A673 (cell line): ENCODE measurements around the gene SETX.

ENCODE experiments used
- CTCF ChIP-seq: fragments of 300-800, 200-600 bp; sonication (generic); conservative IDR thresholded peaks from 2 replicates; pipeline ENCODE4 v1.5.1; 2017; ENCODE audit warnings: low read depth, mild to moderate bottlenecking, antibody characterized with exemption, low read length, moderate library complexity, mixed read lengths
- EZH2 ChIP-seq: fragments of 200-600 bp; sonication (generic); IDR thresholded peaks from 2 replicates; pipeline ENCODE4 v1.6.1; 2017; ENCODE audit warnings: borderline replicate concordance, low read depth, mild to moderate bottlenecking, mixed read lengths, antibody characterized with exemption, low read length; ENCODE audit not compliant: poor library complexity, severe bottlenecking

GRCh38 chr9:132224645-132225044 is 130.1 kb downstream of the SETX start:
- TF ChIP-seq CTCF (no peak), EZH2 (no peak)
